Endothelial cell of umbilical vein (primary cell): ENCODE measurements around the gene IFITM10. TPM values are rescaled to one million over a fixed set of nuclear protein-coding genes. Genes with fewer than 3 reads are reported as not detected.

Experiments
- Bru-seq: library from RNA; stranded (reverse); fragments of 400-500 nt; gene quantifications from one replicate; lab custom pipeline; 2021; lab: Mats Ljungman, UMichigan
- BruChase-seq, 2 experiments: library from RNA; stranded (reverse); fragments of 400-500 nt; gene quantifications; one replicate each; lab custom pipeline; 2021; lab: Mats Ljungman, UMichigan
- BruUV-seq: library from RNA; stranded (reverse); fragments of 400-500 nt; replicated peaks from 2 replicates; lab custom pipeline; 2021; lab: Mats Ljungman, UMichigan
- CTCF ChIA-PET: fragments of 300-600, 350-600 bp; sonication (Branson Sonifier 250); formaldehyde crosslinking; loops from one replicate; lab custom pipeline; 2021; ENCODE audit warnings: antibody characterized with exemption, inconsistent platforms; lab: Charles Lee
- POLR2A ChIA-PET: fragments of 300-600, 350-600 bp; sonication (Branson Sonifier 250); formaldehyde crosslinking; loops from one replicate; lab custom pipeline; 2021; ENCODE audit warnings: antibody characterized with exemption, inconsistent platforms; lab: Charles Lee
- DNase-seq: peaks from one replicate; pipeline ENCODE4 v3.0.0-alpha.2; 2011; ENCODE audit warnings: low read depth, low spot score
- FAIRE-seq: peaks from 2 replicates; lab custom pipeline; 2011; peaks lifted over from hg19 to GRCh38; lab: Jason Lieb, UNC
- H2AFZ ChIP-seq: 2 replicates; pipeline ENCODE4 v1.6.0; 2012; ENCODE audit warnings: low read depth, low read length, control low read depth, inconsistent platforms
- H3K27ac ChIP-seq: 2 replicates; pipeline ENCODE4 v1.5.1; 2011; ENCODE audit warnings: low read depth, mild to moderate bottlenecking, control low read depth, low read length, moderate library complexity; ENCODE audit not compliant: insufficient read depth
- H3K27me3 ChIP-seq, 2 experiments: 2 replicates each; pipeline versions ENCODE4 v1.6.0 to v1.6.1; 2011; ENCODE audit warnings: low read length in 2 of 2, mixed read lengths in 1 of 2; ENCODE audit not compliant: control insufficient read depth in 2 of 2, insufficient read depth in 2 of 2
- H3K36me3 ChIP-seq, 2 experiments: 2 replicates in 1 of 2; 3 replicates in 1 of 2; pipeline ENCODE4 v1.5.1; 2011; ENCODE audit warnings: low read length in 2 of 2, mild to moderate bottlenecking in 1 of 2, moderate library complexity in 1 of 2; ENCODE audit not compliant: control insufficient read depth in 2 of 2, insufficient read depth in 2 of 2; ENCODE audit errors: extremely low read depth in 1 of 2
- H3K4me1 ChIP-seq: 3 replicates; pipeline ENCODE4 v1.5.1; 2011; ENCODE audit warnings: mild to moderate bottlenecking, low read length; ENCODE audit not compliant: control insufficient read depth, insufficient read depth; ENCODE audit errors: extremely low read depth
- H3K4me2 ChIP-seq: 2 replicates; pipeline ENCODE4 v1.6.1; 2011; ENCODE audit warnings: low read length, control low read depth, mixed read lengths; ENCODE audit not compliant: insufficient read depth
- H3K4me3 ChIP-seq, 3 experiments: fragments of 200-600 bp in 1 of 3; sonication (generic), shearing (Covaris generic) in 1 of 3; replicated peaks in 1 of 3; 2 replicates each; pipeline ENCODE4 v1.5.1; 2011 to 2016; ENCODE audit warnings: control low read depth in 3 of 3, low read length in 3 of 3, mild to moderate bottlenecking in 2 of 3, inconsistent platforms in 1 of 3, low read depth in 1 of 3, moderate library complexity in 1 of 3; ENCODE audit not compliant: insufficient read depth in 1 of 3
- H3K79me2 ChIP-seq: 2 replicates; pipeline ENCODE4 v1.6.0; 2012; ENCODE audit warnings: low read length, inconsistent platforms; ENCODE audit not compliant: control insufficient read depth, insufficient read depth
- H3K9ac ChIP-seq: replicated peaks from 2 replicates; pipeline ENCODE3; 2011; ENCODE audit warnings: low read length, control low read depth; ENCODE audit not compliant: insufficient read depth; ENCODE audit errors: extremely low read depth
- H3K9me1 ChIP-seq: replicated peaks from 3 replicates; pipeline ENCODE4 v1.6.0; 2011; ENCODE audit warnings: mild to moderate bottlenecking, low read length; ENCODE audit not compliant: control insufficient read depth, insufficient read depth; ENCODE audit errors: extremely low read depth
- H3K9me3 ChIP-seq: replicated peaks from 2 replicates; pipeline ENCODE4 v1.5.1; 2012; ENCODE audit warnings: low read length, inconsistent platforms; ENCODE audit not compliant: control insufficient read depth, insufficient read depth
- H4K20me1 ChIP-seq: replicated peaks from 2 replicates; pipeline ENCODE3; 2011; ENCODE audit warnings: mild to moderate bottlenecking, low read length; ENCODE audit not compliant: control insufficient read depth, insufficient read depth; ENCODE audit errors: extremely low read depth
- CTCF ChIP-seq, 2 donors: IDR thresholded peaks; 1 replicate in 1 of 2; 2 replicates in 1 of 2; pipeline ENCODE4 v1.5.1; 2011; ENCODE audit warnings: low read length in 2 of 2, mild to moderate bottlenecking in 2 of 2, moderate library complexity in 2 of 2, control low read depth in 1 of 2, inconsistent platforms in 1 of 2, low read depth in 1 of 2; ENCODE audit not compliant: insufficient read depth in 1 of 2; ENCODE audit errors: extremely low read depth in 1 of 2
- EZH2 ChIP-seq: IDR thresholded peaks from 2 replicates; pipeline ENCODE4 v1.6.1; 2012; ENCODE audit warnings: borderline replicate concordance, low read depth, mild to moderate bottlenecking, moderate library complexity, low read length, inconsistent platforms; ENCODE audit not compliant: severe bottlenecking
- FOS ChIP-seq: IDR thresholded peaks from 2 replicates; pipeline ENCODE4 v1.6.1; 2011; ENCODE audit warnings: mild to moderate bottlenecking, low read length, moderate library complexity, borderline replicate concordance; ENCODE audit not compliant: insufficient read depth
- GATA2 ChIP-seq: IDR thresholded peaks from 2 replicates; pipeline ENCODE4 v1.7.0; 2011; ENCODE audit warnings: low read depth, mild to moderate bottlenecking, moderate library complexity, mixed read lengths, low read length; ENCODE audit not compliant: insufficient read length, insufficient read depth
- JUN ChIP-seq: IDR thresholded peaks from 2 replicates; pipeline ENCODE4 v1.6.1; 2011; ENCODE audit warnings: borderline replicate concordance, low read depth; ENCODE audit not compliant: insufficient read length, insufficient read depth
- MAX ChIP-seq: IDR thresholded peaks from 2 replicates; pipeline ENCODE4 v1.6.1; 2011; ENCODE audit not compliant: insufficient read depth, insufficient read length
- MYC ChIP-seq: IDR thresholded peaks from one replicate; pipeline ENCODE4 v1.6.1; 2011; ENCODE audit warnings: mild to moderate bottlenecking, low read depth, low read length
- POLR2A ChIP-seq: IDR thresholded peaks from 2 replicates; pipeline ENCODE4 v1.6.1; 2012; ENCODE audit warnings: low read depth, mild to moderate bottlenecking, control low read depth, low read length
- POLR2AphosphoS5 ChIP-seq: IDR thresholded peaks from 2 replicates; pipeline ENCODE4 v1.6.1; 2012; ENCODE audit warnings: low read depth, mild to moderate bottlenecking, control low read depth, low read length, moderate library complexity; ENCODE audit not compliant: insufficient read depth
- dilution Hi-C: fragments of 300-500 bp; cut with MboI; formaldehyde crosslinking; loops from one replicate; pipeline ENCODE4 v1.15.0; 2019; ENCODE audit warnings: low sequenced_read_pairs; ENCODE audit not compliant: extremely low pct_ligation_motif_present
- intact Hi-C: fragments of 100-400 bp; cut with micrococcal nuclease; formaldehyde crosslinking; loops from one replicate; pipeline ENCODE4 v1.10.0; 2022
- long read RNA-seq: library from polyadenylated mRNA; stranded (forward); transcript quantifications from one replicate; pipeline ENCODE4 v2.0.0, GENCODE V29; 2021
- polyA minus RNA-seq, 3 experiments: library from RNA; depleted of rRNA, polyadenylated mRNA; stranded (reverse); fragments of >200 nt; gene quantifications; 1 replicate in 1 of 3; 2 replicates in 2 of 3; pipeline ENCODE4 v1.2.3, GENCODE V29; 2011
- polyA plus RNA-seq, 4 experiments: library from polyadenylated mRNA; depleted of rRNA in 3 of 4; stranded (reverse) in 3 of 4; unstranded in 1 of 4; fragments of >200 nt; gene quantifications; 2 replicates each; pipeline versions ENCODE4 v1.2.1 to v1.2.3, GENCODE V29; 2011 to 2012; ENCODE audit warnings: missing spikeins in 1 of 4
- total RNA-seq: library from RNA; stranded (reverse); gene quantifications from 2 replicates; pipeline ENCODE4 v1.2.3, GENCODE V29; 2021

IFITM10 gene
- total RNA-seq (0.62 and 0.66 TPM in 2 replicates), polyA plus RNA-seq (0.04 and 0.08 TPM in 2 replicates), polyA minus RNA-seq (not detected in 2 replicates), Bru-seq, nascent RNA (not detected), BruChase-seq, experiment 1, labeled RNA remaining after a 6-hour chase (percentile 46 among the genes with signal in this experiment), BruChase-seq, experiment 2, labeled RNA remaining after a 2-hour chase (percentile 22 among the genes with signal in this experiment)
- 0.06 and 0.10 TPM in 2 replicates for polyA plus RNA-seq (2011; cell fraction: cytosol; rRNA removed)
- 0.28 and 0.43 TPM in 2 replicates for polyA plus RNA-seq (2011; cell fraction: nucleus; rRNA removed)
- polyA plus RNA-seq (2012) = 0.14 and 0.21 TPM in 2 replicates
- polyA minus RNA-seq (2011; cell fraction: cytosol; rRNA and poly(A)+ RNA removed) = not detected
- 0.43 and 0.82 TPM in 2 replicates for polyA minus RNA-seq (2011; cell fraction: nucleus; rRNA and poly(A)+ RNA removed)
- long read RNA-seq, partial matches to known transcripts = 0 of 1 reads
- long read RNA-seq, other reads (novel, unspliced or antisense) = 1 of 1 reads

- TF ChIP-seq FOS = no peak
- no peak for TF ChIP-seq JUN
- TF ChIP-seq GATA2 = no peak
- TF ChIP-seq POLR2A = no peak
- TF ChIP-seq CTCF (IDR thresholded peaks at IDR 0.05; ENCODE audit: extremely low read depth in 1 of 2, insufficient read depth in 1 of 2, low read depth in 1 of 2, low read length in 2 of 2) = no peak
- no peak for TF ChIP-seq POLR2AphosphoS5
- no peak for TF ChIP-seq MAX
- TF ChIP-seq MYC = no peak
- TF ChIP-seq EZH2 = no peak
- Histone ChIP-seq H3K36me3 (peaks cover 0 to 9% of the 10 kb centered on the region in 2 experiments), H3K27me3 (peaks cover 15 to 16% of the 10 kb centered on the region in 2 experiments), H3K4me3 (no peak within 1 kb of the TSS), H3K27ac (no peak within 1 kb of the TSS), H3K9ac (no peak within 1 kb of the TSS), H3K4me1 (no peaks in the 10 kb centered on the region), H3K9me3 (no peaks in the 10 kb centered on the region), H2AFZ (no peak within 1 kb of the TSS), H4K20me1 (no peaks in the 10 kb centered on the region), H3K9me1 (no peaks in the 10 kb centered on the region), H3K4me2 (no peak within 1 kb of the TSS), H3K79me2 (no peaks in the 10 kb centered on the region)
- POLR2A ChIA-PET = interaction anchor here (0.6 kb wide), 1 partner anchor 38 kb away, joined by 9 read pairs; no protein-coding TSS in a partner anchor
- CTCF ChIA-PET = no interaction called here
- DNase-seq = no peak
- FAIRE-seq = no peak
- no TSS peak for BruUV-seq
- intact Hi-C loops = no loop called here
- dilution Hi-C loops = no loop called here
These were observed at the start of gene IFITM10 for GRCh38 chr11:1750481-1750839. IFITM10 (minus strand) TSS chr11:1750595; CDS start chr11:1750442, 153 bp downstream.
